GM18868 (cell line): ENCODE data around the gene HGD.
A peak's percentile ranks its signal among the peaks of the same experiment; 100 is the strongest.
"Not testable (repeated sequence)": the region's sequence is repeated elsewhere in the genome, so short reads cannot be mapped to it uniquely, and the experiment has no call there.

Experiments used
- ATAC-seq: cut with Tn5 transposase; IDR thresholded peaks from one replicate; pipeline ENCODE4 v1.9.1; 2021; ENCODE audit warnings: mild to moderate bottlenecking, moderate library complexity; ENCODE audit not compliant: unreplicated experiment

The HGD gene

GRCh38 chr3:120680193-120680894 is 1.7 kb downstream of the HGD start:
- ATAC-seq, result no peak

- peak; percentile 58 for ATAC-seq
These were observed 3.1 kb downstream of the HGD start for GRCh38 chr3:120678984-120679383.

DNA sequence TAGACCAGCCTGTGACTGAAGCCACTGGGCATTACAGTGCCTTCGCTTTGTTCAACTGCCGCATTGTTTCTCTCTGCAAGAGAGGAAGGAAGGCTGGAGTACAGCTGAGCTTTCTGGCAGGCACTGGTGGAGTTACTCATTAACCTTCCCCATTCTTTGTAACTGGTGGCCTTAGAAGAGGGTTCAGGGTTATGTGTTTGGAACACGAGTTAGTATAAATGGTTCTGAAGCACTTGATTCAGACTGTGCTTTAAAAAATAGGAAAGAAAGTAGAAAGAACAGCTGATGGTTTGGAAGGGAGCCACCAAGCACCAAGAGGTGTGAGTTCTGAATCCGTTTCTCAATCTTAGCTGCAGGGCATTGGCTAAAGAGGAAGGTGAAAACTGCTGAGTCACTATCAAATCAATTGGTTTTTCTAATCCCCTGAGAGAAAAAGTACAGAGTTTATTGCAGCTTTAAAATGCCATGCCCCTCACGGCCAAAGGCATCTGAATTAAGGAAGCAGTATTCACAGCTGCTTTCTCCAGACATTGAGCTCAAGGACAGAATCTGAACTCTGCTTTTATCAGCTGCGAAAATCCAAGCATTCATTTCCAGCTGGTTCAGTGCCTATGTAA is 3.6 kb downstream of the HGD start:
- peak; percentile 56 for ATAC-seq

DNA sequence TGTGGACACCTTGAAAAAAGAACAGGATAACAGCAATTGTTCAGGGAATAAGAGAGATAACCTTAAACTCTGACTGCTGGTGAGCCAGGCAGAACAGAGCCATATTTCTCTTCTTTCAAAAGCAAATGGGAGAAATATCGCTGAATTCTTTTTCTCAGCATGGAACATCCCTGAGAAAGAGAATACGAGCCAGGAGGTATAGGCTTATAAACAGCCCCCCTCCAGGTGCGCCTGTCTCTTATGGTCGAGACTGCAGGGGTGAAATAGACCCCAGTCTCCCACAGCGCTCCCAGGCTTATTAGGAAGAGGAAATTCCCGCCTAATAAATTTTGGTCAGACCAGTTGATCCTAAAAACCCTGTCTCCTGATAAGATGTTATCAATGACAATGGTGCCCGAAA is 4.8 kb downstream of the HGD start:
- not testable (repeated sequence) for ATAC-seq

- ATAC-seq, result no peak
These were observed 8.9 kb downstream of the HGD start for GRCh38 chr3:120673116-120673515.

GRCh38 chr3:120670576-120670975 is 11.5 kb downstream of the HGD start:
- no peak for ATAC-seq

GRCh38 chr3:120664926-120665325 is 17.1 kb downstream of the HGD start:
- ATAC-seq, result no peak

DNA sequence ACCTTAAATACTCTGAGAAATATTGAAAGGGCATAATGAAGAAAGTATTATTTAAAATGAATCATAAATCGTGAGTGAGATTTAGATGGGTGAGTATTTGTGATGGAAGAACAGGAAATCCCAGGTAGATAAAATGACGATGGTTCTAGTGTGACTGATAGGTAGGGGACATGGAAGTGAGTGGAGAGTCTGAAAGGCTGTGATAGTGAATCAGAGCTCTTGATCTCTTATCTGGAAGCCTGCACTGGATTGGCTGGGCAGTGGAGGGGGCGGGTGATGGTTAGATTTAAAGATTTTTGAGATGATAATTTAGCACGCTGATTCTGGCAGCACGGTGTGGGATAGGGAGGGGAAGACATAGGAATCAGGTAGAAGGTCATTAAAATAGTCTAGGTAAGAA is 20.1 kb downstream of the HGD start:
- ATAC-seq, result no peak

GRCh38 chr3:120661106-120661905 is 20.7 kb downstream of the HGD start:
- ATAC-seq, result no peak

- ATAC-seq, result no peak
These were observed 22.2 kb downstream of the HGD start for GRCh38 chr3:120659834-120660233.

DNA sequence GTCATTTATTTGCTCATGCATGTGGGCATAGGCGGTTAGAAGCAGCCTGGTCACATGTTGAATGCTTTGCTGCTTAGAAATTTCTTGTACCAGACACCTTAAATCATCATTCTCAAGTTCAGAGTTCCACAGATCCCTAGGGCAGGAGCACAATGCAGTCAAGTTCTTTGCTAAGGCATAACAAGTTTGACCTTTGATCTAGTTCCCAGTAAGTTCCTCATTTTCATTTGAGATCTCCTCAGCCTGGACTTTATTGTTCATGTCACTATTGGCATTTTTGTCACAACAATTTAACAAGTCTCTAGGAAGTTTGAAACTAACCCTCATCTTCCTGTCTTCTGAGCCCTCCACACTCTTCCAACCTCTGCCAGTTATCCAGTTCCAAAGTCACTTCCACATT is 22.8 kb downstream of the HGD start:
- no peak for ATAC-seq

GRCh38 chr3:120652896-120653545 is 29.0 kb downstream of the HGD start:
- ATAC-seq, result no peak

- ATAC-seq, result no peak
These were observed 29.8 kb downstream of the HGD start for GRCh38 chr3:120652281-120652680.

GRCh38 chr3:120650311-120650710 is 31.7 kb downstream of the HGD start:
- no peak for ATAC-seq

- ATAC-seq, result peak; percentile 72
These were observed 32.2 kb downstream of the HGD start for GRCh38 chr3:120649830-120650233.

DNA sequence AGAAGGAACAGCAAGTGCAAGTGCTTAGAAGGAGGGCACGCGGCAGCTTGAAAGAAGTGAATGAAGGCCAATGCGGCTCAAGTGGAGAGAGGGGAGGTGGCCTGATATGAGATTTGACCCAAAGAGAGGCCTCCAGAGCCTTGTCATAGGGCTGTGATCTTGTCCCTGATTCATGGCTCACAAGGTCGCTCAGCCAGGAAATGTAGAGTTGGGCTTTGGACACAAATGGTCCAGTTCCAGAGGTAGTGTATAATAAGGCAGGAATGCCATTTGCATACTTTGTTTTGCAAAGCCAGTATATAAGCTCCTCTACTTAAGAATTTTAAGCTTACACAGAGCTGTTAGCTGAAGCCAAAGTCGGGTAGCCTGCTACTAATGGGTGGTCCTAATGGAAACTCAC is 33.7 kb downstream of the HGD start:
- ATAC-seq, result no peak

DNA sequence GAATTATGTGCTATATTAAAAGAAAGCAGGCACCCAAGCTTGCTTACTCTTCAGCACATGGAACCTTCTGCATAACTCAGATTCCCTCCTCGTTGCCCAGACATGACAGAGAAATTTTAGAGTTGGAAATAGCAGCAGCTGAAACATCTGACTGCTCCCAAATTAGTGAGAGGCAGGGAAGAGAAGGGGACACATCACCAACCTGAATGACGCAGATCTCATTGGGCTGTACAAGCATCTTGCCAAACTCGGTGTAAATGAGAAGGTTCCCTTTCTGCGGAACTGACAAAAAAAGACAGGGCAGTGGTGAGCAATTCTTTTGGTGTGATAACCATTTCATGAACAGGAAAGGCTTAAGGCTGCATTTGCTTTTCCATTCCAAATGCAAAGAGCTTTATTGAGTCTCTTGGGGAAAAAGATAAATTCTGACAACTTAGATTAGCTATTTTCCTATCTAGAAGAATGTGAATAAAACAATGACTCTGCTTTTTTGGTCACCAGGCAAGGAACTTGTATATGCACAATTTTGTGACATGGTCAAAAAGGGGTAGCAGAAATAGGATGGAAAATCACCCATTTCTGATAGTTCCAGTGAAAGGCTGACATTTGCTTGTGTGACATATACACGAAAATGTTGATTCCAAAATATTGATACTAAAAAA is 35.1 kb downstream of the HGD start:
- no peak for ATAC-seq

DNA sequence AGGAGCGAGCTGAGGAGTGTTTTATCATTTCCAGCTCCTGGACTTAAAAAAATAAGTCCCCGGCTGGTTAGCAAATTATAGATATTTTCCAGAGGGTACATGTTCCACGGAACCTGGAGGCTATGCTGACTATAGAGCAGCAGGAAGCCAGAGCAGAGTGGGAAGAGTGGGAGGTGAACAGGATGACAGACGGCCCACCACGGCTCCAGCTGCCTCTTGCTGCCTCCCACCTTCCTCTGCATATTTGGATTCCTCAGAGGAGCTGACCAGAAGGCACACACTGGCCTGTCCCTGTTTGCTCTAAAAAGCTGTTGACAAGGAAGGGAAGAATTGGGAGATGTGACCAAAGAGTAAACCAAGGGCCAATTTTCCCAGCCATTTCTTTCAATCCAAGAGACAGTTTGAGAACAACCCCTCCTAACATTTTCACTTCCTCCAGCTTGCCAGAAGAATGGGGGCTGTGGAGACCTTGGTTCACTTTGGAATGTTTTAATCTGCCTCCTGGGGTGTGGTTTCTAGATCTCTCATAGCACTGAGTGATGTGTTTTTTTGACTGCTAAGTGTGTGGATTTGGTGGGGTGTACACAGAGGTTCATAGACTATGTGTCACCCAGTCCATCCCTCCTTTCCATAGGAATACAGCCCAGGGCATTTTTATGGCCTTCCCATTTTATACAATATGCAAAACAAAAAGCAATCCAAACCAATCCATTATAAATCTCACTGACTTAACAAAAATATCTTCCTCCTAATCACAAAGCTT is 36.8 kb downstream of the HGD start:
- ATAC-seq, result no peak

GRCh38 chr3:120642368-120642948 is 39.6 kb downstream of the HGD start:
- ATAC-seq, result peak; percentile 59

- ATAC-seq, result no peak
These were observed 40.3 kb downstream of the HGD start for GRCh38 chr3:120641696-120642246.
